ENCODE data around the gene RFPL4A.
"Not testable (repeated sequence)": the region's sequence is repeated elsewhere in the genome, so short reads cannot be mapped to it uniquely, and the experiment has no call there.

The RFPL4A gene

DNA sequence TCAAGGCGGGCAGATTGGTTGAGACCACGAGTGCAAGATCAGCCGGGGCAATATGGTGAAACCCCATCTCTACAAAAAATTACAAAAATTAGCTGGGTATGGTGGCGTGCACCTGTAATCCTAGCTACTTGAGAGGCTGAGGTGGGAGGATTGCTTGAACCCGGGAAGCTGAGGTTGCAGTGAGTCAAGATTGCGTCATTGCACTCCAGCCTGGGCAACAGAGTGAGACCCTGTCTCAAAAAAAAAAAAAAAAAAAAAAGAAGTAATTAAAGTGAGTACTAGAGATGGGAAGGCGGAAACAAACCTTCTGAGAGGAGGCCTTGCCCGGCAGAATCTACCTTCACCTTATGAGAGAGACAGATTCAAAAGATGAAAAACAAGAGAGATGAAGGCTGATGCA, 35.4 kb upstream of the RFPL4A start:
- no peak overlapping the region for H3K4me2 ChIP-seq (ENCODE audit: low read length)
- no peak overlapping the region for H3K27ac ChIP-seq (ENCODE audit: low read length)
- H3K4me3 ChIP-seq (ENCODE audit: low read length): no peak overlapping the region
- TF ChIP-seq, protein P1, sequence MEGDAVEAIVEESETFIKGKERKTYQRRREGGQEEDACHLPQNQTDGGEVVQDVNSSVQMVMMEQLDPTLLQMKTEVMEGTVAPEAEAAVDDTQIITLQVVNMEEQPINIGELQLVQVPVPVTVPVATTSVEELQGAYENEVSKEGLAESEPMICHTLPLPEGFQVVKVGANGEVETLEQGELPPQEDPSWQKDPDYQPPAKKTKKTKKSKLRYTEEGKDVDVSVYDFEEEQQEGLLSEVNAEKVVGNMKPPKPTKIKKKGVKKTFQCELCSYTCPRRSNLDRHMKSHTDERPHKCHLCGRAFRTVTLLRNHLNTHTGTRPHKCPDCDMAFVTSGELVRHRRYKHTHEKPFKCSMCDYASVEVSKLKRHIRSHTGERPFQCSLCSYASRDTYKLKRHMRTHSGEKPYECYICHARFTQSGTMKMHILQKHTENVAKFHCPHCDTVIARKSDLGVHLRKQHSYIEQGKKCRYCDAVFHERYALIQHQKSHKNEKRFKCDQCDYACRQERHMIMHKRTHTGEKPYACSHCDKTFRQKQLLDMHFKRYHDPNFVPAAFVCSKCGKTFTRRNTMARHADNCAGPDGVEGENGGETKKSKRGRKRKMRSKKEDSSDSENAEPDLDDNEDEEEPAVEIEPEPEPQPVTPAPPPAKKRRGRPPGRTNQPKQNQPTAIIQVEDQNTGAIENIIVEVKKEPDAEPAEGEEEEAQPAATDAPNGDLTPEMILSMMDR (IDR thresholded peaks at IDR 0.05; ENCODE audit: low read depth, low read length): no peak
- no peak for TF ChIP-seq EZH2phosphoT487 (IDR thresholded peaks at IDR 0.05; ENCODE audit: low read depth)
- no peaks in the 10 kb centered on the region for H3K79me2 ChIP-seq (ENCODE audit: low read length)
- no peak overlapping the region for H3K9ac ChIP-seq (ENCODE audit: low read length)
- no peaks in the 10 kb centered on the region for H3K9me3 ChIP-seq (ENCODE audit: insufficient read depth, low read length)
- no peaks in the 10 kb centered on the region for H4K20me1 ChIP-seq (ENCODE audit: insufficient read depth, low read length)
- peaks cover 11% of the 10 kb centered on the region; the same call in 1 of the 2 replicates for H3K27me3 ChIP-seq (ENCODE audit: low read depth, low read length)
- H2AFZ ChIP-seq (ENCODE audit: low read depth, low read length): no peak overlapping the region
- H3K36me3 ChIP-seq (replicated peaks; ENCODE audit: low read depth, low read length): no peaks in the 10 kb centered on the region
- H3K4me1 ChIP-seq (ENCODE audit: low read length): no peaks in the 10 kb centered on the region

DNA sequence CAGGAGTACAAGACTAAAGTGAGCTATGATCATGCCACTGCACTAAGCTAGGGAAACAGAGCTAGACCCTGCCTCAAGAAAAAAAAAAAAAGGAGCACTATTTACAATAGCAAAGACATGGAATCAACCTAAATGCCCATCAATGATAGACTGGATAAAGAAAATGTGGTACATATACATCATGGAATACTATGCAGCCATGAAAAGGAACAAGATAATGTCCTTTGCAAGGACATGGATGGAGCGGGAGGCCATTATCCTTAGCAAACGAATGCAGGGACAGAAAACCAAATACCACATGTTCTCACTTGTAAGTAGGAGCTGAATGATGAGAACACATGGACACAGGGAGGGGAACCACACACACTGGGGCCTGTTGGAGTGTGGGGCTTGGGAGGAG, 28.5 kb upstream of the RFPL4A start:
- H3K9ac ChIP-seq (ENCODE audit: low read length); H3K4me3 ChIP-seq (ENCODE audit: low read length); H3K27ac ChIP-seq (ENCODE audit: low read length); H4K20me1 ChIP-seq (ENCODE audit: insufficient read depth, low read length); H3K4me1 ChIP-seq (ENCODE audit: low read length); H3K9me3 ChIP-seq (ENCODE audit: insufficient read depth, low read length); H3K4me2 ChIP-seq (ENCODE audit: low read length); H3K79me2 ChIP-seq (ENCODE audit: low read length); H3K36me3 ChIP-seq (replicated peaks; ENCODE audit: low read depth, low read length); H3K27me3 ChIP-seq (ENCODE audit: low read depth, low read length); H2AFZ ChIP-seq (ENCODE audit: low read depth, low read length): not testable (repeated sequence)

DNA sequence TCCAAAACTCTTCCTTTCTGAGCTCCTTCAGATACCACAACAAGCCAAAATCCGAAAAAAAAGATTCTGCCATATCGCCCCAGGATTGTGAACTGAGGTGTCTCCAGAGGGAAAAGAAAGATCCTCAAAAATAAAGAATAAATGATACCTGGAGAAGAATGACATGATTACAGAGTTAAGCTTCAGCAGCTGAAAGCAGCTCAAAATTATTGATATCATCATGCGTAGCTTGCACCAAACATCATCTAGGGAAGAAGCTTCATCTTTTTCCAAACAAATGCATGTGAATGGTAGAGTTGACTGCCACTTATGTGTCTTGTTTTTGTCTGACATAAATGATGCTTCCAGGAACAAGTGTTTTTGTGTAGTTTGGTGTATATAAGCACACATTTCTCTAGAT, 20.6 kb upstream of the RFPL4A start, which contains the start of gene NLRP9:
NLRP9 (minus strand) TSS at position 101 of the 400 bp plus-strand sequence; CDS start at position 73, 28 bp downstream.
- H3K9ac ChIP-seq (ENCODE audit: low read length): no peak within 1 kb of the TSS
- H3K9me3 ChIP-seq (ENCODE audit: insufficient read depth, low read length): no peaks in the 10 kb centered on the region
- no peak within 1 kb of the TSS for H3K27ac ChIP-seq (ENCODE audit: low read length)
- no peaks in the 10 kb centered on the region for H3K4me1 ChIP-seq (ENCODE audit: low read length)
- no peaks in the 10 kb centered on the region for H3K36me3 ChIP-seq (replicated peaks; ENCODE audit: low read depth, low read length)
- no peaks in the 10 kb centered on the region for H3K27me3 ChIP-seq (ENCODE audit: low read depth, low read length)
- no peaks in the 10 kb centered on the region for H3K79me2 ChIP-seq (ENCODE audit: low read length)
- H2AFZ ChIP-seq (ENCODE audit: low read depth, low read length): no peak within 1 kb of the TSS
- no peak within 1 kb of the TSS for H3K4me3 ChIP-seq (ENCODE audit: low read length)
- no peak within 1 kb of the TSS for H3K4me2 ChIP-seq (ENCODE audit: low read length)
- TF ChIP-seq EZH2phosphoT487 (IDR thresholded peaks at IDR 0.05; ENCODE audit: low read depth): no peak
- TF ChIP-seq, protein P1 (IDR thresholded peaks at IDR 0.05; ENCODE audit: low read depth, low read length): no peak
- no peaks in the 10 kb centered on the region for H4K20me1 ChIP-seq (ENCODE audit: insufficient read depth, low read length)

DNA sequence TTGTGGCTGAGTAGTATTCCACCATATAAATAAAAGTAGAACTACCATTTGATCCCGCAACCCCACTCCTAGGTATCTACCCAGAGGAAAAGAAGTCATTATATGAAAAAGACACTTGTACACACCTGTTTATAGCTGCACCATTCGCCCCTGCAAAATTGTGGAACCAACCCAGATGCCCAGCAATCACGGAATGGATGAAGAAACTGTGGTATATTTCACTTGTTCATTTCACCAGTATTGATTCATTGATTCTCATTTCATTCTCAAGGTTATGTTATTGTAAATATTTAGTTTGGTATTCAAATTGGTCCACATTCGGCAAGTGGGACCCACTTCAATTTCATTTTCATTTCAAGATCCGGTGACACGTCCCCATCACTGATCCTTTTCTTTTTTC, 8.2 kb upstream of the RFPL4A start:
- Histone ChIP-seq H3K9ac (ENCODE audit: low read length) (no peak overlapping the region), H3K4me2 (ENCODE audit: low read length) (no peak overlapping the region), H3K4me3 (ENCODE audit: low read length) (no peak overlapping the region), H3K79me2 (ENCODE audit: low read length) (no peaks in the 10 kb centered on the region), H3K36me3 (replicated peaks; ENCODE audit: low read depth, low read length) (no peaks in the 10 kb centered on the region), H3K9me3 (ENCODE audit: insufficient read depth, low read length) (no peaks in the 10 kb centered on the region), H3K4me1 (ENCODE audit: low read length) (no peaks in the 10 kb centered on the region), H3K27me3 (ENCODE audit: low read depth, low read length) (no peaks in the 10 kb centered on the region; the same call in 1 of the 2 replicates), H4K20me1 (ENCODE audit: insufficient read depth, low read length) (no peaks in the 10 kb centered on the region), H3K27ac (ENCODE audit: low read length) (no peak overlapping the region), H2AFZ (ENCODE audit: low read depth, low read length) (no peak overlapping the region)
- TF ChIP-seq, protein P1 (IDR thresholded peaks at IDR 0.05; ENCODE audit: low read depth, low read length): no peak
- TF ChIP-seq EZH2phosphoT487 (IDR thresholded peaks at IDR 0.05; ENCODE audit: low read depth): no peak

DNA sequence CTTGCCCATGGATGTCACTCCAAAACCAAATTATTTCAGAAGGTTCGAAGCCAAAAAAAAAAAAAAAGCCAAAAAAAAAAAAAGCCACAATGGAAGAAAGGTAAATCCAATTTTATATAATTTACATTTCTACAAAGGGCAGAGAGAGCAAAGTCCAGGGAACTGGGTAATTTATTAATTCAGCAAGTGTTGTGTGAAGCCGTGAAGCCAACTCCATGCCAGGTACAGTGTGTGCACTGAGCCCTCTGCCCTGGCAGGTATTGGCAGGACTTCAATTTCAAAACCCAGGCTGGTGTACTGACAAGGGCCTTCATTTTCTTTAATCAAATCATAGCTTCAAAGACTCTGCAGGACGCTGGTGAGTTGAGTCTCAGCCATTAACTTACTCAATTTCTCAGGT, 5.5 kb upstream of the RFPL4A start:
- no peak for TF ChIP-seq EZH2phosphoT487 (IDR thresholded peaks at IDR 0.05; ENCODE audit: low read depth)
- TF ChIP-seq, protein P1 (IDR thresholded peaks at IDR 0.05; ENCODE audit: low read depth, low read length): no peak
- Histone ChIP-seq H3K9ac (ENCODE audit: low read length) (no peak overlapping the region), H2AFZ (ENCODE audit: low read depth, low read length) (no peak overlapping the region), H3K4me1 (ENCODE audit: low read length) (no peaks in the 10 kb centered on the region), H3K9me3 (ENCODE audit: insufficient read depth, low read length) (no peaks in the 10 kb centered on the region), H3K4me2 (ENCODE audit: low read length) (no peak overlapping the region), H3K4me3 (ENCODE audit: low read length) (no peak overlapping the region), H3K36me3 (replicated peaks; ENCODE audit: low read depth, low read length) (no peaks in the 10 kb centered on the region), H4K20me1 (ENCODE audit: insufficient read depth, low read length) (no peaks in the 10 kb centered on the region), H3K27ac (ENCODE audit: low read length) (no peak overlapping the region), H3K79me2 (ENCODE audit: low read length) (no peaks in the 10 kb centered on the region), H3K27me3 (ENCODE audit: low read depth, low read length) (no peaks in the 10 kb centered on the region)

DNA sequence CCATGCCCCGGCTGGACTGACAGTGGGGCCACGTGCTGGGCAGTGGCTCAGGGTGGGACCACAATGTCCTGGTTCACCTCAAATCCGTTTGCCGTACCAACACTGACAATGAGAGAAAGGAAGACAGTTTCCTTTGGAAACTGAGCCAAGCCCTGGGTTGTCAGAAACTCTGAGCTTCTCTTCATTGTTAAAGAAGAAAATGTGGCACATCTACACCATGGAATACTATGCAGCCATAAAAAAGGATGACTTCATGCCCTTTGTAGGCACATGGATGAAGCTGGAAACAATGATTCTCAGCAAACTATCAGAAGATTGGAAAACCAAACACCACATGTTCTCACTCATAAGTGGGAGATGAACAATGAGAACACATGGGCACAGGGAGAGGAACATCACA, 2.1 kb upstream of the RFPL4A start:
- H3K36me3 ChIP-seq (replicated peaks; ENCODE audit: low read depth, low read length); H3K4me1 ChIP-seq (ENCODE audit: low read length); H3K4me3 ChIP-seq (ENCODE audit: low read length); H3K79me2 ChIP-seq (ENCODE audit: low read length); H3K27me3 ChIP-seq (ENCODE audit: low read depth, low read length); H3K27ac ChIP-seq (ENCODE audit: low read length); H3K9ac ChIP-seq (ENCODE audit: low read length); H3K4me2 ChIP-seq (ENCODE audit: low read length); H2AFZ ChIP-seq (ENCODE audit: low read depth, low read length); H4K20me1 ChIP-seq (ENCODE audit: insufficient read depth, low read length); H3K9me3 ChIP-seq (ENCODE audit: insufficient read depth, low read length): not testable (repeated sequence)
